Measurements from ENCODE around the gene NPY5R.

Gene NPY5R

GRCh38 chr4:163385466-163385865 is 41.8 kb downstream of the NPY5R start:
- DNase-seq (ENCODE audit: low read depth): no peak

DNA sequence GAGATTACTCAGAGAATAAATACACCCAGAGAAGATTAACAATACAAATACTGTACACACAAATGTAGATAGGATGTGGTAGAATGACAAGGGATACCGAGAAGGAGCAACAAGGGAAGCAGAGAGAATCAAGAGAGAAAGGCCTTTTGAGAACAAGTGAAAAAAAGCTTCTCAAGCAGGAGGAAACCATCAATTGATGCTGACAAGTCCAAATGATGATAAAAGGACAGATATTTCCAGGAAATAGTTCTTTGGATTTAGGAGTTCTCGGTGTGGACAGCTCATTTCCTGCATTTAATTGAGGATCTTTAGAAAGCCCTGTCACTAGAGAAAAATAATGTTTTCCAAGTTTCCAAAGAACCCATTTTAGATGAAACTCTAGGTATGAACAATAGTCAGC is 48.1 kb downstream of the NPY5R start:
- DNase-seq (ENCODE audit: low read depth): no peak

GRCh38 chr4:163392328-163392727 is 48.6 kb downstream of the NPY5R start:
- DNase-seq (ENCODE audit: low read depth): no peak

- DNase-seq (ENCODE audit: low read depth): no peak
Measured at GRCh38 chr4:163393471-163393870, 49.8 kb downstream of the NPY5R start.

GRCh38 chr4:163395055-163395454 is 51.4 kb downstream of the NPY5R start:
- no peak for DNase-seq (ENCODE audit: low read depth)

DNA sequence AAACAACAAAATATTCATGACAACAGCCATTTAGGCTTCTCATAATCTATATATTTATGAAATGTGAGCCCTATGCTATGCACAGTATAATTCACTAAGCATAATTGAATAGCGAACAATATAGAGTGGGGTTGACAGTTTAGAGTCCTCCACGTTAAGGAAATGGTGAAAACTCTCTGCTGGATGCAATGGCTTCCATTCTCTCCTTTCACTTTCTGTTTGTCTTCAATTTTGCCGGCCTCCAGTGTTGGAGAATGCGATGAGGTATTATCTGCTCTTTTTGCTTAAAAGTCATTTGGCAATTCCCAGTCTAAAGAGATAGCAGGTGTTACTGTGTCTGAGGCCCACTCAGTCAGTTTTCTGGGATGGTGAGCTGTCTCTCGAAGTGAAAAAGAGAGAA is 52.1 kb downstream of the NPY5R start:
- DNase-seq (ENCODE audit: low read depth): no peak

DNA sequence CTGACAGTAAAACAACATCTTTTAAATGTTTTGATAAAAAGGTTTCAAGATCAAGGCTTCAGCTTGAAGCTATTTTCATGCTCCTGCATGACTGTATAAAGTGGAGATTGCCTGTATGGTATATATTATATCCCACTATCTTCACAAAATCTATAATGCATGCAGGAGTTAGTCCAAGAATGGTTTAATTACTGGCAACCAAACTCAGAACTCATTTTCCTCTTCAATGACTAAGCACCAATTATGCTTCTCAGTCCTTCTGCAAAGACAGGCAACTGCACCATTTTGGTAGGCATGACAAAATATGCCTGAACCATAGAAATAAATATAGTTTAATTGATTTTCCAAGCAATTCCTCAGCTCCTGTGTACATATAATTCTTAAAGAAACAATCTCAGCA is 54.5 kb downstream of the NPY5R start:
- DNase-seq (ENCODE audit: low read depth): no peak

- DNase-seq (ENCODE audit: low read depth): no peak
Measured at GRCh38 chr4:163400911-163401310, 57.2 kb downstream of the NPY5R start.

Data from fibroblast of gingiva (primary cell).